ENCODE data around the gene JARID2.

The JARID2 gene

DNA sequence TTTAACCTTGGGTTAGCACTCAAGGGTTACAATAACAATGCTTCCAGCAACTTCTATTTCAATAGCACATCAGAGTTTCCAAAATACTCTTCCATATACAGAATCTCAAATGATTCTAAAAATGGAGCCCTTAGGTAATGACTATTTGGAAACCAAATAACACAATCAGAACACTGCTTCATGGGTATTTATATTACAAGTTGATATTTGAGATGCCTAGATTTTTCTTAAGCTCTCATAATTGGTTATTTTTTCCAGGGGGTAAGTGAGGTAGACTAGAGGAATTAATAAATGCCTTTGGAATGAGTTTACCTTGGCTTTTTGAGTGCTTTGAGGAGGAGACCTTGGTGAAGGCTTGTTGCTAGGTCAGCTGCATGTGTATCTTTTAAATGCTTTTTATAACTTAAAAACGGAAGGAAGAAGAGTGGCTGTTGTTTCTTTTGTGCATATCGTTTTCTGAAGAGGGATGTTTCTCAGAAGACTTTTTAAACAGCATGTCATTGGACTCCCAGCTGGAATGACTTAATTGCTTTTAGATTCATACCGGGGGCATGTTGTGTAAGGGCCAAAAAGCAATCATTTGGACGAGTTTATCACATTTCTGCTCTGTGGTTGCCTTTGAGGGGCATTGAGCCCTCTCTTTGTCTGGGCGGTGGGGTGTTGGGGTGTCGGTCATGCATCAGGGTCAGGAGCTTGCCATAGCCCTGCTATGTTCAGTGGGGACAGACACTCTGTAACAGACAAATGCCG, 230.9 kb downstream of the JARID2 start:
- DNase-seq, result no peak

DNA sequence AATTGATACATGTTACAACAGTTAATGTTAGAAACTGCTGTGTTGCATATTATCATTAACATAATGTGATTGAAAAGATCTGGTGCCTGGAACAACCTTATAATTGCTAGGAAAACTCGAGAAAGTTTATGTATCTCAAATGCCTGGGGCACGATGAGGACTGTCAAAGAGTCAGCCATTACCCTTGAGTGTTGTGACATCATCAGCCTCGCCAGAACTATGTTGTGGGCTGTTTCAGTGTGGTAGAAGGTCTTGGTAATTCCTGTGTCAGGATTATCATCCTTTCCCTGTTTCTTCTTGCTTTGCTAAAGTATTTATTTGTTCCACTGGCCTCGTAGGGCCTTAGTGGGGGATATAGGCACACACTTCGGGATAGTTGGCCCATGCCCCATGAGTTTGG, 231.9 kb downstream of the JARID2 start:
- DNase-seq, result no peak

DNA sequence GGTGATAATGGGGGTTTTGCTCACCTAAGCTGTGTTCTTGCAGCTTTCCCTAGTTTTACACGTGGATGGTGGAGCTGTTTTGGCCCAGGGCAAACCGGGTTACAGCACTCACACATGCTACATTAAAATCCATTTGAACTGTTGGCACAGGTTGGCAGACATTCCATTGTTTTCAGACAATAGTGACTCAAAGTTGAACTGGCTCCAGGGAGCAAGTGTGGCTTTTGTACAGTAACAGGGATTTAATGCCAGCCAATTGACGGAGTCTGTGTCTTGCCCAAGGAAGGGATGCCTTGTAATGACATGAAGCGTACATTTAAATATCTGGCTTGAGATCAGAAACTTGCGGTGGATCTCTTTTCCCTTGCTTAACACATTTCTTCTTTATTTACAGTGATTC, 233.9 kb downstream of the JARID2 start:
- no peak for DNase-seq

DNA sequence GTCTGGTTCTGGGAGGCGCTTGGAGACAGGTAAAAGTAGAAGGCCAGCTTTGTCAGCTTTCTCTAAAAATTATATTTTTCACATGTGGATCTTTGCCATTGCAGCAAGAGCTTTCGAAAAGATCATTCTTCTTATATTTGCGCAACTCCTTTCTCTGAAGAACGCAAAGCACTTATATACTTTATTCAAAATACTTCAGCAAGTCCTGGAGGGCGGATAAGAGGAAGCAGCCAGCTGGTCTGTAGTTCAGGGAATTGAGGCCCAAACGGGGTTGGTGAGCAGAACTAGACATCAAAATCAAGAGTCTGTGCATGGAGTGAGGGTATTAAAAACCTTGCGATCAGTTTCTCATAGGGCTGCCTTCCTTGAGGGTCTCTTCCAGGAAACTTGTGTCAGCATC, 234.7 kb downstream of the JARID2 start:
- DNase-seq, result no peak

DNA sequence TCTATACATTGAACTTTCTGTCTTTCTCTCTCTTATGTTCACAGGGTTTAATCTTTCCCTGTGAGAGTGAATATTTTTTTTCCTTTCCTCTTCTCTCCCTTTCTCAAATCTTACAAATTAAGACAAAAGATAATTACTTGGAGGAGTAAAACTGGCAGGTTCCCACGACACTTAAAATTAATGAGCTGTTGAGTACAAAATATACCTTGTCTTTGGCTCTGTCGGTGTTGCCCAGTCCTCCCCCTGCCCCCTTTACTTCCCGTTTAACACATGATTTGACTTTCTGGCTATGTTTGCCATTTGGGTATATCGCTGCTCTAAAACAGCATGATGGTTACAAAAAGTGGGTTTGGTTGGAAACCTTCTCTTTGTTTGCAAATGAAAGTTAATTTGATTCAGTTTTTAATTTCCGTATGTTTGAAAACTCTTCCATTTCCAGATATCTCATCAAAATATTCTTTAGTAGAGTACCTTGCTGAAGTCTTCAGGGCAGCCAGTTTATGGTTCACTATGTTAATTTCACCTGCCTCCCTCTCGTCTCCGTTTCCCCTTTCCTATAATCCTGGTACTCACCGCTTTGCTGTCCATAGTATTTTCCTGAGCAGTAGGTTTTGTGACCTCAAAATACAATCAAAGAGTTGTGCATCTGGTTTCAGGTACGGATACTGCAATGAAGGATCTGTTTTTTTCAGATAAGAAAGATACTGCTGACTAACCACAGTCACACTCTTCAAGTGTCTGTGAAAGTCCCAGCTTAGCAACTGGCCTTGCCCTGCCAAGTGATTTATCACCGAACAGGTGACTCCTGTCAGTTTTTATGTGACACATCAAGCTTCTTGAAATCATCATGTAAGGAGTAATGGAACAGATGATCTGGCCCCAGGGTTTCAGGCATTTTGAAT, 235.8 kb downstream of the JARID2 start:
- no peak for DNase-seq

DNA sequence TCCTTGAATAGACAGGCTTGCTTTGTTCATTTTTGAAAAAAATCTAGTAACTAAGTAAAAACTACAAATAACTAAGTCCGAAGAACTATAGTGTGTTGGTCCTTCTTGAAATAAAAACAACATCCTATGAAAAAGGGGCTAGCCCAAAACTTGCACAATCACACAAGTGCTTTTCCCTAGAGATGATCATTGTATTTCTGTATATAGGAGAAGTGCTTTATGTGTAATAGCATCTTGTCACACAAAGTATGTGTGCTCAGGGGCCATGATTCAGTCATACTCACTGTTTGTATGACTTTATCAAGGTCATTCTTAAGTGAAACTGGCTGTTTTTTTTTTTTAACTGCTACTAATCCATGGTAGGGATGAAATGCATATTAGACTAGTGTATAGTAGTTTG, 237.2 kb downstream of the JARID2 start:
- no peak for DNase-seq

DNA sequence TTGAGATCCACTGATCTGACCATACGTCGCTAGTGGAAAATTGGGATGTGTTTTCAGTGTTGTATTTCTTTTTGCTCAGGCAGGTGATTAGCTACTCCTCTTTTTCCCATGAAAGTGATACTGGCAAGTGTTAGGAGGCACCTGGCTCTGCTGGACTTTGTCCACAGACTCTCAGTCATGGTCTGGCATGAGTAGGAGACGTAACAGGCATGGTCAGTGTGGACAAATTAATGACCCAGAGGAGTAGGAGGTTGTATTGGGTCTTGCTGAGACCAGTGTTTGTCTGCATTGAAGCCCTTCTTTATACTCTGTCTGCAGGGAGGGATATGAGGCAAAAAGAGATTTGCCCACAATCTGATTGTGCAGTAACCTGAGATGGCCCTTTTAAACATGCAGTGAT, 238.3 kb downstream of the JARID2 start:
- DNase-seq, result no peak

DNA sequence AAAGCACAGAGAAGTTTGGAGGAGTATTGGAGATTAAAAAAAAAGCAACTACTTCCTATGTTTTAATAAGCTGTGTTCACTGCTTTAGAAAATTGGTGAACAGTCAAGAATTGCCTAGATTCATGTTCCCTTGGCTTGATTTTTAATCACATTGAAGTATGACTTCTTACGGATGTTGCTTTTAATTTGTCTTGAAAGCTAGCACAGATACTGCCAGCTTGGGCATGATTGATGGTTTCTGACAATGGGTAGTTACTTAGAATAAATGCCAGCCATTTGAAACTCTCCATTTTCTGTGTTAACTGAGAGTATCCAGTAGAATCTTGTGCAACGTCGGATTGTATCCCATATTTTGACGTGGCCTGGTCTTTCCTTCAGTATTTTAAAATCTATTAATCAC, 239.0 kb downstream of the JARID2 start:
- no peak for DNase-seq

DNA sequence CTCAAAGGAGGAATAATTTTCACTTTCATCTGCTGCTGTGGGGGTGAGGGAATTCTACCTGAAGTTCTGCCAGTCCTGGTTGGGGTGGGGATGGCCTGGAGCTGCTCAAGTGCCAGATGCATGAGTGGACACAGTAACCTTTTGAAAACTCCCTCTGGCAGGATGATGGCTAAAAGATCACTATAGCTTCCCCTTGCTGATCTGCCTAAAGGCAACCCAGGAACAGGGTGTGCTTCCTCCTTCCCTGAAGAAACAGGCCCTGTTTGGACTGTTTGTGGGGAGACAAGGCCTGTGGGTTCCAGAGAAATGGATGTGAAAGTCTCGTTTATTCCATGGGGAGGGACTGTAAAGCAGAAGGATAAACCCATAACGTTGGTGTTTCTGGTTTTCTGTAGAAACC, 240.1 kb downstream of the JARID2 start:
- no peak for DNase-seq

DNA sequence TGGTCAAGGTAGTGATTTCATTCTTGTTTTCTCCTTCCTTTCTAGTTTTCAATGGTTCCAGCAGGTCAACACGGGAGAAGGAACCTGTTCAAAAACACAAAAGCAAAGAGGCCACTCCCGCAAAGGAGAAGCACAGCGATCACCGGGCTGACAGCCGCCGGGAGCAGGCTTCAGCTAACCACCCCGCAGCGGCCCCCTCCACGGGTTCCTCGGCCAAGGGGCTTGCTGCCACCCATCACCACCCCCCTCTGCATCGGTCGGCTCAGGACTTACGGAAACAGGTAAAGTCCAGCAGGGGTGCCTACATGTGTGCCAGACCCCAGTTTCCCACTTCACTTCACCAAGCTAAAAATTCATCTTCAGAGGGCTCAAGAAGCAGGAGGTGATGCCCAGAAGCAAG, 241.4 kb downstream of the JARID2 start:
- DNase-seq, result no peak

DNA sequence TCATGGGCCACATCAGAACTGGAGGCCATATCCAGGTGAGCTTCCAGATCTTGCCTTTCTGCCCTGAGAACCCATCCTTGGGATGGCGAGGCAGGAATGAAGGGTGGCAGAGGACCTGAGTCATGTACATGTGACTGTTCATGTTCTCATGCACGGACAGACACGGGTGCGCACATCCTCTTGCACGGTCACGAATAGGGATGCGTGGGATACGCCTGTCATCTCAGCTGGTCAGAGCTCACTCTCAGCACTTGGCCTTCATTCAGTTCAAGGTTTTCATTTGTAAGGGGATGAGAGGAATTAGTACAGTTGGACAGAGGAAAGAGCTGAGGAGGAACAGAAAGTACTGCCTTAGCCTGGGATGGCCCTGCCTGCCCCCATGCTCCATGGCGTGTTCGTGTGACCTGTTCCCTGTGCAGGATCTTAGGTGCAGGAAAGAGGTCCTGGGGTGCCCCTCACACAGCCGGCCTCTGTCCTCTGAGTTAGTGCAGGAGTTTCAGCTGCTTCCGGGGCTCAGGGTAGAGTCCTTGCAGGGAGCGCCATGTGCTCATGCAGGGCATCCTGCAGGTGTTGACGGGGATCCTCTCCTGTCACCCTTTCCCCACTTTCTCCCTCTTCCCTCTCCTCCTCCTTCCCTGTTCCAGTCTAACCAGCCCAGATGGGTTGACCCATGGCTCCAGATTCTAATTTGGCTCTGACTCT, 243.5 kb downstream of the JARID2 start:
- DNase-seq, result no peak

DNA sequence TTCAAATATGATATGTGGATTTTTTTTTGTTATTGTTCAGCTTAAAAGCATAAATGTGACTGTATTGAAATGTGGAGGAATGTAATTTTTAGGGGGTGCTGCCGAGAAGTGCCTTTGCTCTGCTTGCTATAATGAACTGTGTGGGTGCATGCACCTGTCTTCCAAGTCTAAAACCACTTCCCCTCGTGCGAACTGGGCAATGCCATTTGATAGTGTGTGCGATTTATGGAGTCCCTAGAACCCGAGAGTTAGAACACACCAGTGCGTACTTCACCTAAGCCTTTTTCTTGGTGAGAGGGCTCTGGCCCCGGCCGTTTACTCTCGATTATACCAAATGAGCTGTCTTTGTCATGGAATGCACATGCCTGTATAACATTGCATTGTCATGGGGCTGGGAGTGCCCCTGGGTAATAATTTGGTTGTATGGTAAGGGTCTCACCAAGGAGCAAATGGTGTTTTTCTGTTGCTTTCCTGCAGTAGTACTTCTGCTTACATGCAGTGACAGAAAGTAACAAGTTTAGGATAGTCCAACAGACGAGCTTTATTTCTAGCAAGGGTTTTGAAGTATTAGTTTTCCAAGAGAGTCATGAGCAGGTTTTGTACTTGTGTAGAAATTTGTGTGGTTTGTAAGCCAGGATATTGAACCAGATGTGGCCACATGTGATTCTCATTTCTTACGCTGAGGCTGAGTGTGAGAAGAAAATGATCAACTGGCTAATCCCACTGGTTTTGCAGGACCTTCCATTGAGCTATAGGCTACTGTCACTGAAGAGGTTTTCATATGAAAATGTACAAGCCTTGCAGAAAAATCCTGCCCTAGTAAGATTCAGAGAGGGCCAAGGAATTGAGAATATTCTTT, 244.6 kb downstream of the JARID2 start:
- no peak for DNase-seq

DNA sequence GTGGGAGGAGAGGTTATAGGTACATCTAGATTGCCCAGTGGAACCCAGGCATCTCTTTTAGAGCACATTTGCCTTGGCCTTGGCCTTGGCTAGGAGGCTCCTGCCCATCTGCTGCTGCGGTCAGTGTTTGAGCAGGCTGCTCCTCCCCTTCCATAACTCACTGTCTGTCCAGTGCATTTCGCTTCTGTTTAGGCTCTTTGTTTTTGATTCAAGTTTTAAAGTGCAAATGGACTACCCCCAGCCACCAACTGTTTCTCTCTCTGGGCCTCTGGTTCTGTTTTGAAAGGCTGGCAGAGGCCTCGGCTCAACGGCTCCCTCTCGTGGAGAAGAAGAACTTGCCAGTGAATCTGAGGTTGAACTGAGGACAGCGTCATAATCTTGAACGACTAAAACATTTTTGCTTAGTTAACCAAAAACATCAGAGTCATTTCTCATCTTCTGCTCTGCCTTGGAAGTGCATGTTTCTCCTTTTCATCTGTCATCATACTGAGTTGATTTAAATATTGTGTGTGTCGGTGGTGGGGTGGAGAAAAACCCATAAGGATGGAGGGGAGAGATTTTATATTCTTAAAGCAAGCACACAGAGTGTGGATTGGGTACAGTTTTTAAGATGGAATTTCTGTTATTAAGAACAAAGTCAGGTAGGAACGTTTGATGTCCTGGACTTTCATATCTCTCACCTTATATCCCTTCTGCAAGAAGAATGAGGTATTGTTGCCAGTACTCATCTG, 245.6 kb downstream of the JARID2 start:
- DNase-seq, result peak; percentile 37 to 77 (median 50)

DNA sequence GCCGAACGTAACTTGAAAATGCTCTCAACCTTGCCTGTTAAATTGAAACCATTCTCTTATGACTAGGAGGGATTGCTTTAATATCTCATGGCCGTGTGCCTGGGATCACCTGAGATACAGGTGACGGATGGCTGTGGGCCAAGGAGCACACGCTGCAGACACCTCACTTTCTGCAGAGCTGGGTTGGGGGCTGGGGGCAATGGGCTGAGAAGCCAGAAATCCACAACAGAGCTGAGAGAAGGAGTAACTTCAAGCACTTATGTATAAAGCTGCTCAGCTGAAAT, 246.1 kb downstream of the JARID2 start:
- DNase-seq, result no peak

DNA sequence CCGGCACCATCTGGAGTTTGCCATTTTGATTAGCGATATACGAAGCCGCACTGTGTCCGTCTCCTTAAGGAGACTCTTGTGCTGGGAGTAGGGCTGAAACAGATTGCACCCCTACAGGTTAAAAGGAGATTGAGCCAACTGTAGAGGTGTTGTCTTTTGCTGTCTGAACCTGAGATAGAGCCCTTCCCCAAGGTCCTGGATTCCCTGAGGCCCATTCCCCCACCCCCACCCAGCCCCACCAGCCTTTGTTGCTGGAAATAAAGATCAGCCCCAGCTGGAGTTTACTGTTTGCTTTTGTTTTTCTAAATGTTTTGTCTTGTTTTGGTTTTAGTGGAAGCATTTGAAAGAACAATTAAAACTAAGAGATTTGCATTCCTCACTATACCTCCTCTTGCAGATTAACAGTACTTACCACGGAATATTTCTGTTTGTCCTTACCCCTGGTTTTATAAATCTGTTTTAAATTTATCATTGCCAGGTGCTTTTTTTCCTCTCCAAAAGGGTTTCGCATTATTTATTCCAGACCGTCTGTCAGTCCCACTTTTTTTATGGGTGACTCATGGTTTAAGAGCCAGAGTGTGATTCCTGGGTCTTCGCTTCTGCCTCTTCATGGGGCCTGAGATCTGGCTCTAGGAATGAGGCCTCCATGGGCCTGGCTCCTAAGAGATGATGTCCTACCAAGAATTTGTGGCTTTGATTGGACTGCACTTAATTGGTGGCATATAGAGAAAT, 247.7 kb downstream of the JARID2 start:
- no peak for DNase-seq

DNA sequence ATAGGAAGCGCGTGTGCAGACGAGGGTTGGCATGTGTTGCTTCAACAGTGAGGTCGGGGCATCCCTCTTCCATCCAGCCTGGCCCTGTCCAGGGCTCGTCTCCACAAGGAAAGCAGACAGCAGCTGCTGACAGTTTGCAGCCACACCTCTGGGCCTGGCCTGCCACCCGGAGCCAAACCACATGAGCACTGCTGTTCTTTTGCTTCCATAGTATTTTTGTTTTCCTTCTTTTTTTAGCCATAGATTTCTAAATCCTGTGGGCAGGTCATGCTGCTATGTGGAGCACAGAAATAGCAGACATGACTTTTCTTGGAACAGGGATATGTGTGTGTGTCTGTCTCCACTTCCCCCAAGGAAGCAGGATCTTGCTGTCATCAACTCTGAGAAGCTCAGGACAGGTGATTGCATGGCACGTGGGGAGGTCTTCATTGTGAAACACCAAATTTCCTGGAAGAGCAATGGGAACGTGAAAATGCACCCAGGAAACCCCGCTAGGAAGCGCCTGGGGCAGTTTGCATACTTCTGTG, 249.6 kb downstream of the JARID2 start:
- no peak for DNase-seq

DNA sequence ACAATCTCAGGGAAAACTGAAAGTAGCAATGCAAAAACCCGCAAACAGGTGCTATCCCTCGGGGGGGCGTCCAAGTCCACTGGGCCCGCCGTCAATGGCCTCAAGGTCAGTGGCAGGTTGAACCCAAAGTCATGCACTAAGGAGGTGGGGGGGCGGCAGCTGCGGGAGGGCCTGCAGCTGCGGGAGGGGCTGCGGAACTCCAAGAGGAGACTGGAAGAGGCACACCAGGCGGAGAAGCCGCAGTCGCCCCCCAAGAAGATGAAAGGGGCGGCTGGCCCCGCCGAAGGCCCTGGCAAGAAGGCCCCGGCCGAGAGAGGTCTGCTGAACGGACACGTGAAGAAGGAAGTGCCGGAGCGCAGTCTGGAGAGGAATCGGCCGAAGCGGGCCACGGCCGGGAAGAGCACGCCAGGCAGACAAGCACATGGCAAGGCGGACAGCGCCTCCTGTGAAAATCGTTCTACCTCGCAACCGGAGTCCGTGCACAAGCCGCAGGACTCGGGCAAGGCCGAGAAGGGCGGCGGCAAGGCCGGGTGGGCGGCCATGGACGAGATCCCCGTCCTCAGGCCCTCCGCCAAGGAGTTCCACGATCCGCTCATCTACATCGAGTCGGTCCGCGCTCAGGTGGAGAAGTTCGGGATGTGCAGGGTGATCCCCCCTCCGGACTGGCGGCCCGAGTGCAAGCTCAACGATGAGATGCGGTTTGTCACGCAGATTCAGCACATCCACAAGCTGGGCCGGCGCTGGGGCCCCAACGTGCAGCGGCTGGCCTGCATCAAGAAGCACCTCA, 250.7 kb downstream of the JARID2 start:
- no peak for DNase-seq

DNA sequence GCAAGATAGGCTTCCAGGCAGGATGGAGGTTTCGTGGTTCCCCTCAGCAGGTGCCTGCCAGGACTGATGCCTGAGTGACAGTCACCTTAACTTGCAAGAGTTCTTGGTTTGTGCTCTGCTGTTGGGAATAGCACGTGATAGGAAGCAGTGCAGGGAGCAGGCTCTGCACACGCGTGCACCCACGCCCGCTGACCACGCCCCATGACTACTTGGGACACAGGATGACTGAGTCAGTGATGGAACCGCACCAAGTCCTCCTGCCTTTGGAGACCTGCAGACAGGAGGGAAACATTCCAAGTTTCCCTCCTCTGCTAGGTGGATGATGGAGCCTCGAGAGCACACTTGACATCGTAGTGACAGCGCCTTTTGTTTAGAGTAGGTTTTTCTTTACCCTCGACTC, 252.8 kb downstream of the JARID2 start:
- DNase-seq, result no peak

DNA sequence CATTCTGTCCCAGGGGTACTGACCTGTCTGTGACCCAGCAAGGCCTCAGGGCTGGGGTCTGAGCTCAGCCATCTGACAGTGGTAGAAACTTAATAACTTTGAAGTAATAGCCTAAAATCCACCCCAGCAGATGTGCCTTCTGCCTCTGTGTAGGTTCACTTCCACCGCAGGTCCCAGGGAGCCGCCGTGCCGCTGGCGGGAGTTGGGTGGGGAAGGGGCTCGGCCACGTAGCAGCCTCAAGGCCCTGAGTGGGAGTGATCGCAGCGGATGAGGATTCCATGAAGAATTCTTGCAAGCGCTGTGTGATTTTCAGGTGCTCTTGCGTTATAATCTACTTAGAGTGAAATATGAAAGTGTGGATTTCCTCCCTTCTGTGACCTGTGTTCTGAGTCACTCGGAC, 253.3 kb downstream of the JARID2 start:
- no peak for DNase-seq

DNA sequence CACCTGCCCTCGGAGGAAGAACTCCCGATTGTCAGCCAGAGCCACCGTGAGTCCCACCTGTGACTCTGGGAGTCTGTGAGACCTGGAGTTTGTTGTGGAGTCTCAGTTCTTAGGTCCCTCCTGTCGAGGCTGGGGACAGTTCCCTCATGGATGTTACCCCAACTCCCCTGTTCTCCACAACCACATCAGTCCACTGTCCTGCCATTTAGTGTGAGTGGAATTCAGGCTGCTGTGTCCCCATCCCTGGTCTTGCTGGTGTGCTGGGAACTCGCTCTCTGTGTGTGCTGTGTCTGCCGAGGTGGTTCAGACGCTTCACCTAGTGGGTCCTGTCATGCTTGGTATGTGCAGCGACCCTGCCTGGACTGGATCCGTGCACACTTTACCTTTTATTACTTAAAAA, 253.7 kb downstream of the JARID2 start:
- DNase-seq, result no peak
